GM21515 (cell line): ENCODE data around the gene BEST3.

ENCODE experiments used
- ATAC-seq: cut with Tn5 transposase; IDR thresholded peaks from one replicate; pipeline ENCODE4 v1.9.1; 2021; ENCODE audit not compliant: unreplicated experiment

BEST3 gene

GRCh38 chr12:69698769-69699540 lies at the start of gene BEST3:
TSS of gene BEST3 (minus strand) at chr12:69699303. CDS start at chr12:69697798, 1,505 bp downstream.
- ATAC-seq, result no peak

GRCh38 chr12:69744109-69744508 lies 45.0 kb upstream of the BEST3 start:
- ATAC-seq, result no peak

DNA sequence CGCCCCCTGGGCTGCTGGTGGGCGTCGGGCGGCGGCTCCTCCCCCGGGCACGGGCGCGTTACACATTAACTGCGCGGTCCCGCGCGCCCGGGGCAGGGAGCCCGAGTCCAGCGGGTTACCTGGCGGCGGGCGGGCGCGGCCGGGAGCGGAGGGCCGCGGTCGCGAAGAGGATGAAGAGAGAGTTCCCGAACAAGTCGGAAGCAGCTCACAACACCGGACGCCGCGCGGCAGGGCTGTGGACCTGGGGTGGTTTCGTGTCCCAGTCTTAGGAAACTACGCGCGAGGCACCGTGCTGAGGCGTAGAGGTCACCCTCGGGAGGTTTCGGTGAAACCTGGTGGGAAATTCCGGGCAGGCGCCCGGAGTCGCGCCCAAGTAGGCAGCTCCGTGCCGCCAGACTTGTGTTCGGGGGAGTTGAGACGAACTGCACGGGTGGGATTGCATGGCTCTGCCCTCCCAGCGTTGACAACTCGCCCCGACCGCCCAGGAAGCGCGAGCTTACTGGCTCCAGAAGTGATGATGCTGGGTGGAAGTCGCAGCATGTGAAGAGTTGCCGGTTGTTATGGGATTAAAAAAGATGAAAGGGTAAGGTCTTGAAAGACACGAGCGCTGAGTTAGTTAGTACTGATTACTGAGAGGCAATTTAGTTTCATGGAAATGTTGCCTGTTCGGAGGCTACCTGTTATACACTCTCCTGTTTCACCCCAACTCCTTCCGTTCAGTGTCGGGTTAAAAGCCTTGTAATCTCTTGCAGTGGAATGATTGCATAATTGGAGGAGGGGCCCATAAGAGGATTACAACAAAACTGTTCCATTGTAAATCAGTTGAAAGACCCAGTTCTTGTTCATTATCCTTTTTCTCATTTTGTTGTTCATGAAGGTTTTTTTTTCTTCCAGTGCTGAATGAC lies 40.4 kb upstream of the BEST3 start:
- ATAC-seq, result peak; percentile 43

GRCh38 chr12:69738351-69739286 lies 39.5 kb upstream of the BEST3 start, which contains the start of gene RAB3IP:
TSS of gene RAB3IP (plus strand) at chr12:69738860. CDS start at chr12:69755409, 16,549 bp downstream.
- ATAC-seq, result peak; percentile 85

- no peak for ATAC-seq
Observed at GRCh38 chr12:69733638-69734037, 34.5 kb upstream of the BEST3 start.

GRCh38 chr12:69732088-69732487 lies 33.0 kb upstream of the BEST3 start:
- no peak for ATAC-seq

DNA sequence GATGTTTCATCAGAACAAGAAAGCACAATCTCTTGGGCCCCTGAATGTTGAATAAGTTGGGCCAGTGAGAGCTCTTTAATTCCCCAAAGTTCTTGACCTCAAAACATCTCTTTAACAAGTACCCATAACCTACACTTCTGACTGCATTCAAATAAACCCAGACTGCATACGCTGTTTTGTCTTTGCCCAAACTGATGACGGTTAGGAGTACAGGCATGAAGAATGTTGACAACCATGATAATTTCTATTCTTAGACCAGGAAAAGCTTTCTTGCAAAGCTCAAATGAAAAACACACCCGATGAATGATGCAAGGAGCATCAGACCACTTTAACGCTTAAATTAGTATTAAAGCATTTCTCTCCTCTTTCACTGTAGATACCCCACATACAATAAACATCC lies 27.8 kb upstream of the BEST3 start:
- ATAC-seq, result no peak

GRCh38 chr12:69720750-69721149 lies 21.6 kb upstream of the BEST3 start:
- no peak for ATAC-seq

DNA sequence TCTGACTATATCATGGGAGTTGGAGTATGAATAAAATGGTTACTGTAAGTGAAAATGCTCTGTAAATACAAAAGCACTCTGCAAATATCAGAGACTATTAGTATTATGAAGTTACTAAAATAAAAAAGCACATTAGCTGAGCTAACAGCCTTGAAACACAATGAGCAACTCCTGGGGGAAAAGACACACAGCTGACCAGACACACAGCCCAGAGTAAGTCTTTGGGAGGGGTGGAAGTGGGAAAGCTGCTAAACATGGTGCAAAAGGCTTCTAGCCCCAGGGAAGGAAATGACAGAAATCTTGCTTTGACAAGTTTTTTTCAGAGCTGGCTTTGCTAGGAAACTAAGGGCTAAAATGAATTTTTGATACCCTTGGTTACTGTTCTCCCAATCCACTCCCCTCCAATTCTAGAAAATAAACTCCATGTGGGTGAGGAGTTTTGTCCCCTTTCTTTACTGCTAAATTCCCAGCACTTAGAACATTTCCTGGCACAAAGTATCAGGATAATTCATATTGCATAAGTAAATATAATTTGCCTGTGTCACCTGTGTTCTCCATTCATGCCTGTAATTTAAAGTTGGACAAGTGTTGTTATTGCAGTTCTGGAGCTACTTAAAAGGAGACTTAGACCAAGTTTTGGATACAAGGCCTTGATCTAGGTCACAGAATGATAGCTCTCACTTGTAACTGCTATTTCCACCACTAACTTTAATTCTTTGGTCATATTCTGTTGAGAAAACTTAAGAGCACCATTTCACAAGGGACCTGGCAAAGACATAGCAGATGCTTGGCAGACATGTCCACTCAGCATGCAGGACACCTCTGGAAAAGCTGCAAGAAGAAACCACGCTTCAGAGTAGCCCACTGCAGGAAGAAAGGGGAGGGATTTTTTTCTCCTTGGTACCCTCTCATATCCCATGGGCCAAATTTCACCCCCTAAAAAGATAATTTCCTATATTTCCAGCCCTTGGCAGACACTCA lies 20.5 kb upstream of the BEST3 start:
- ATAC-seq, result no peak

DNA sequence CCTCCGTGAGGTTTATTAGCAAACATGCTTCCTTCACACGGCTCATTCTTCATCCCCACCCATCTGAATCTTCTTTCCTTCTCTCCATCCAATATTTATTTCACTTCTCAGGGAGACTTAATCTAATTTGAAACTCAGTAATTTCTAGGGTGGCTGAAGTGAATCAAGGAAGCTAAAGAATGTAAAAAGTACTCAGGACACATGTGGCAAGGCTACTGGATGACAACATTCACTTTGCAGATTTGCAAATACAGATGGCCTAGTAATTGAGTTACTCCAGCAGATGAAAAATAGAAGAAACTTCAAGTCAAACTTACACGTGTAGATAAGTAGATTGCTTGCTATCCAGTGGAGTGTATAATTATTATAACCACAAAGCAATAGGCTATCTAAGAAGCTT lies 15.4 kb upstream of the BEST3 start:
- ATAC-seq, result no peak

DNA sequence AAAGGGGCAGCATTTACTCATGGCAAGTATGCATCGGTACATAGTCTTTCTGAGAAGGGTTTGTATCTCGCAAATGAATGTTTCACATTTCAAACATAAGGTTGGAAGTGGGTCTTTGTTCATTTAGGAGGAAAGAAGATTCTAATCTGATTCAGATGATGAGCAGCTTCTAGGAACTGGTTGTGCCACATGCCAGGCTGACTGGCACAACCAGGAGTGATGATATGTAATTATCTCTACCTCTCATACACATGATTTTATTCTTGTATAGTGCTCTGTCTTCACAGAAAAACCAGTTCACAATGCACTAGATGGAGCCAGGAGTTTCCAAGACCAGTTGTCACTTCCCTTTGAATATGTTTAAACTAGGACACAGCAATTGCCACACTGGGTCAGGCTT lies 13.7 kb upstream of the BEST3 start:
- no peak for ATAC-seq

DNA sequence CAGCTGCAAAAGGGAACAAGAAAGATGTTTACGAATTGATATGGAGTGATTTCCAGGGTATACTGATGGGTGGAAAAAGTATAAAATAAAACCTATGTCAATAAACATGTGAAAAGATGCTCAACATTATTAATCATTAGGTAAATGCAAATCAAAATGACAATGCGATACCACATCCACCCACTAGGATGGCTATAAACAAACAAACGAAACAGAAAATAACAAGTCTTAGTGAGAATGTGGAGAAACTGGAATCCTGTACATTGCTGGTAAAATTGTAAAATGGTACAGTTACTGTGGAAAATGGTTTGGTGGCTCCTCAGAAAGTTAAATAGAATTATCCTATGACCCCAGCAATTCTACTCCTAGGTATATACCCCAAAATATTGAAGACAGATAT lies 9.5 kb upstream of the BEST3 start:
- no peak for ATAC-seq

DNA sequence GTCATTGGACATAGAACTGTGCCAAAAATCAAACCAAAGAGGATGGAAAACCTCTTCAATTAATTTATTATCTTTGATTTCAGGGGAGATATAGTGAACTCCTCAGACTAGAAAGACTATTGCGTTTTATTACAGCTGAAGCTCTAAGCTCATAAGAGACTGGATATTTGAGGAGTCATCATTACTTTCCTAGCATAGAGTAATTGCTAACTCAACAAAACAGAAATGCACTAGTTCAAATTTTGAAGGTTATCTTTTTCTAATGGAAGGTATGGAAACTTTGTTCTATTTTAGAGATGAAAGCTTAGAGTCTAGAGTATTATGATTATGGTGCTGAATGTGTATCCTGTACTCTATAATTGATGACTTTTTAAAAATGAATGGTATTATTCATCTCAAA lies 5.3 kb upstream of the BEST3 start:
- ATAC-seq, result no peak

- ATAC-seq, result no peak
Observed at GRCh38 chr12:69703146-69703642, 4.1 kb upstream of the BEST3 start.

GRCh38 chr12:69701826-69702225 lies 2.7 kb upstream of the BEST3 start:
- no peak for ATAC-seq

DNA sequence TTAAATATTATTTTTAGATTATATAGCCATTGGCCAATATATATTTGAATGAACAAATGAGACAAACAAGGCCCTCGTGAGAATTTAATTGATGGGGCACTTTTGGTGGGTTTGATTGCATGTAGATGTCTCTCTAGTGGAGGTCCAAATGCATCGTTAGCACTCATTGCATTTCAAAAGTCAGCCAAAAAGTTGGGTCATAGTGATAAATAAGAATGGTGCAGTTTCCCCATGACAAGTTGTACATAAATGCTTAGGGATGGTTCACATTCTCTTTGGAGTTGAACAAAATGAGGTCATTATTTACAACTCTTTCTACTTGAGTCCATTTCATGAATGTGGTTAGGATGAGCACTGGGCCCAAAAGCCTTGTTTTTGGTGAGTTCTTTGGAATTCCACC lies 1.0 kb downstream of the BEST3 start:
- ATAC-seq, result no peak

DNA sequence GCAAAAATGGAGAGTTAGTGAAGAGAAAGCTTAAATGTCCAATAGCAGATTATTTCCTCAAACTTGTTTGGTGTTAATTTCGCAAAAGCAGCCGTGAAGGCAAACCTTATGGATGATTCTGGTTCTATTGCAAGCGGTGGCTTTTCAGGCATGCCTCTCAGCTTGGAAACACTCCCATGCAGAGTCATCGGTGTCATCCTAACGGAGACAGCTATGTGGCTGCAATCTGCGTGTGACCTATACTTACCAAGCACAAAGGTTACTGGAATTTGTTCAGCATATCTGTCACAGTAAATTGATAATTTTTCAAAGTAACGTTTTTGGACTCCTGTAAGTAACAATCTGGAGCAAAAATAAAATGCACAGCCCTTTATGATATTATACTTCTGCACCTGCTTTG lies 5.0 kb downstream of the BEST3 start:
- ATAC-seq, result no peak

DNA sequence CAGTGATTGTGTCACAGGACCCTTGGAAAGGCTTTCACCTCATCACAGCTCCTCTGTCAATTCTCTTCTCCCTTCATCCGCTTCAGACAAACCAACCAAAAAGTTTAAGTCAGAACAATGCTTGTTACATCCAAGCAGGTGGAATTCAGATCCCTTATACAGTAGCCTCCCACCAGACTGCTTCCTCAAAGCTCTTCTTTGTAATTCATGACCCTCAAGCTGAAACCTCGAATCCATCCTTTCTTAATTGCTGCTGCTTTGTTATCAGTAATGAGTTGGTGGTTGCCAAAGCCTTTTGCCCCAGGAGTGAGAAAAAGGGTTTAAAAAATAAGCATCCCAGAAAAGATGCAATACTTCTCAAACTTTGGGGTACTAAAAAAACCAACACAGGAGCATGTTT lies 9.5 kb downstream of the BEST3 start:
- ATAC-seq, result no peak
